Measurements from ENCODE around the gene TMEM270. TPM values are rescaled to one million over a fixed set of nuclear protein-coding genes. Genes with fewer than 3 reads are reported as not detected.

Gene TMEM270
- total RNA-seq, 1 donor from 2014 or later, result not detected

GRCh38 chr7:73891178-73891885 is 30.4 kb downstream of the TMEM270 start:
- H3K36me3 Mint-ChIP-seq (ENCODE audit: low read depth), result peaks cover 3% of the 10 kb centered on the region
- TF ChIP-seq CTCF (conservative IDR thresholded peaks at IDR 0.05), result peak; percentile 17
- no peak overlapping the region for H3K27ac Mint-ChIP-seq (ENCODE audit: unreplicated experiment)
- H3K4me1 Mint-ChIP-seq, result peaks cover 22% of the 10 kb centered on the region
- no peak for DNase-seq (ENCODE audit: low read depth, low spot score)
- H3K4me3 Mint-ChIP-seq, result no peak overlapping the region
- peaks cover 4% of the 10 kb centered on the region for H3K9me3 Mint-ChIP-seq
- H3K27me3 Mint-ChIP-seq (ENCODE audit: low read depth), result no peaks in the 10 kb centered on the region

GRCh38 chr7:73892003-73892999 is 31.3 kb downstream of the TMEM270 start:
- no peak for DNase-seq (ENCODE audit: low read depth, low spot score)
- H3K27me3 Mint-ChIP-seq (ENCODE audit: low read depth), result no peaks in the 10 kb centered on the region
- H3K4me1 Mint-ChIP-seq, result peaks cover 21% of the 10 kb centered on the region
- H3K9me3 Mint-ChIP-seq, result peaks cover 10% of the 10 kb centered on the region
- TF ChIP-seq CTCF (conservative IDR thresholded peaks at IDR 0.05), result no peak
- H3K4me3 Mint-ChIP-seq, result no peak overlapping the region
- peaks cover 3% of the 10 kb centered on the region for H3K36me3 Mint-ChIP-seq (ENCODE audit: low read depth)
- no peak overlapping the region for H3K27ac Mint-ChIP-seq (ENCODE audit: unreplicated experiment)

- H3K36me3 Mint-ChIP-seq (ENCODE audit: low read depth), result peaks cover 3% of the 10 kb centered on the region
- no peak for TF ChIP-seq CTCF (conservative IDR thresholded peaks at IDR 0.05)
- H3K27ac Mint-ChIP-seq (ENCODE audit: unreplicated experiment), result no peak overlapping the region
- H3K27me3 Mint-ChIP-seq (ENCODE audit: low read depth), result no peaks in the 10 kb centered on the region
- peaks cover 10% of the 10 kb centered on the region for H3K9me3 Mint-ChIP-seq
- DNase-seq (ENCODE audit: low read depth, low spot score), result no peak
- no peak overlapping the region for H3K4me3 Mint-ChIP-seq
- H3K4me1 Mint-ChIP-seq, result peaks cover 18% of the 10 kb centered on the region
Observed at GRCh38 chr7:73893342-73894101, 32.6 kb downstream of the TMEM270 start.

DNA sequence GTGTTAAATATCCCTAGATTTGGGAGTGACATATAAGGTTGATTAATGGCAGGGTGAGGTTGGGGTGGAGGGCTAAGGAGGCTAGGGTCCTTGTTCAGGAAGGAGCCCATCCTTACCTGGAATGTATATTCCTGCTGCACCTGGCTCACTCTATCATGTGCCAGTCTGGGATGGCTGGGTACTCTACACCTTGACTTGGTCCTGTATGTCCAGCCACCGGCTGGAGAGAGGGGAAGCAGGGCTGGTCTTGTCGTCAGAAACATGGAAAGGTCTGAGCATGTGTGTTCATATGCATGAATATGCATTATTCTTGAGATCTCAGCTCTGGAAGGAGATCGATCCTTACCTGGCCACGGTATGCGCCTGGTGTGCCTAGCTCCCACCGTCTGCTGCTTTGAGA is 33.2 kb downstream of the TMEM270 start:
- Mint-ChIP-seq H3K36me3 (ENCODE audit: low read depth) (peaks cover 3% of the 10 kb centered on the region), H3K9me3 (peaks cover 10% of the 10 kb centered on the region), H3K4me3 (no peak overlapping the region), H3K27me3 (ENCODE audit: low read depth) (no peaks in the 10 kb centered on the region), H3K27ac (ENCODE audit: unreplicated experiment) (no peak overlapping the region), H3K4me1 (peaks cover 13% of the 10 kb centered on the region)
- no peak for DNase-seq (ENCODE audit: low read depth, low spot score)
- TF ChIP-seq CTCF (conservative IDR thresholded peaks at IDR 0.05), result no peak
